GM21723 (cell line): Measurements from ENCODE around the gene ATP6AP1.

Source experiments
- ATAC-seq: cut with Tn5 transposase; IDR thresholded peaks from one replicate; pipeline ENCODE4 v1.9.1; 2021; ENCODE audit warnings: mild to moderate bottlenecking, moderate library complexity; ENCODE audit not compliant: unreplicated experiment

The ATP6AP1 gene

GRCh38 chrX:154443992-154444754 is 15.7 kb downstream of the ATP6AP1 start, which contains the start of gene FAM50A:
Gene FAM50A (plus strand): TSS chrX:154444141. CDS start chrX:154444236, 95 bp downstream.
- peak; percentile 72 for ATAC-seq

- ATAC-seq: no peak
Measured at GRCh38 chrX:154444755-154445246, 16.3 kb downstream of the ATP6AP1 start.

- no peak for ATAC-seq
Measured at GRCh38 chrX:154445776-154446175, 17.3 kb downstream of the ATP6AP1 start.

- ATAC-seq: no peak
Measured at GRCh38 chrX:154446430-154446829, 18.0 kb downstream of the ATP6AP1 start.

GRCh38 chrX:154448484-154448883 is 20.0 kb downstream of the ATP6AP1 start:
- ATAC-seq: no peak

GRCh38 chrX:154449618-154450017 is 21.1 kb downstream of the ATP6AP1 start:
- ATAC-seq: no peak

- ATAC-seq: no peak
Measured at GRCh38 chrX:154450312-154450711, 21.8 kb downstream of the ATP6AP1 start.

- ATAC-seq: no peak
Measured at GRCh38 chrX:154452823-154453222, 24.3 kb downstream of the ATP6AP1 start.

GRCh38 chrX:154457491-154458115 is 29.1 kb downstream of the ATP6AP1 start:
- peak; percentile 48 for ATAC-seq

GRCh38 chrX:154458116-154458953 is 29.9 kb downstream of the ATP6AP1 start, which contains the start of gene PLXNA3:
Gene PLXNA3 (plus strand): TSS chrX:154458281. CDS start chrX:154460184, 1,903 bp downstream.
- peak; percentile 56 for ATAC-seq

- ATAC-seq: no peak
Measured at GRCh38 chrX:154458954-154459778, 30.7 kb downstream of the ATP6AP1 start.

- ATAC-seq: no peak
Measured at GRCh38 chrX:154459832-154460231, 31.4 kb downstream of the ATP6AP1 start.

GRCh38 chrX:154460326-154460725 is 31.8 kb downstream of the ATP6AP1 start:
- no peak for ATAC-seq

GRCh38 chrX:154462396-154462795 is 33.9 kb downstream of the ATP6AP1 start:
- no peak for ATAC-seq

GRCh38 chrX:154463611-154464220 is 35.2 kb downstream of the ATP6AP1 start:
- ATAC-seq: no peak

GRCh38 chrX:154464806-154465365 is 36.4 kb downstream of the ATP6AP1 start:
- no peak for ATAC-seq

GRCh38 chrX:154465601-154466000 is 37.1 kb downstream of the ATP6AP1 start:
- ATAC-seq: no peak

- no peak for ATAC-seq
Measured at GRCh38 chrX:154466036-154466435, 37.6 kb downstream of the ATP6AP1 start.

- ATAC-seq: no peak
Measured at GRCh38 chrX:154466907-154467306, 38.4 kb downstream of the ATP6AP1 start.

- no peak for ATAC-seq
Measured at GRCh38 chrX:154467556-154467955, 39.1 kb downstream of the ATP6AP1 start.
